Endodermal cell (in vitro differentiated cells): ENCODE measurements around the gene TRPV5. TPM values are rescaled to one million over a fixed set of nuclear protein-coding genes. Genes with fewer than 3 reads are reported as not detected.

ENCODE experiments used
- DNase-seq: peaks from one replicate; pipeline ENCODE4 v3.0.0-alpha.2; 2017
- H3K27ac ChIP-seq: 2 replicates; pipeline ENCODE4 v1.5.1; 2013; ENCODE audit warnings: mild to moderate bottlenecking, low read depth, low read length, moderate library complexity
- H3K27me3 ChIP-seq: 2 replicates; pipeline ENCODE4 v1.6.1; 2013; ENCODE audit warnings: mild to moderate bottlenecking, low read length, moderate library complexity; ENCODE audit not compliant: insufficient read depth, control insufficient read depth, poor library complexity, severe bottlenecking
- H3K36me3 ChIP-seq: 2 replicates; pipeline ENCODE4 v1.7.0; 2013; ENCODE audit warnings: mild to moderate bottlenecking, low read length, moderate library complexity; ENCODE audit not compliant: control insufficient read depth, insufficient read depth
- H3K4me1 ChIP-seq: one replicate; pipeline ENCODE4 v1.7.0; 2013; ENCODE audit warnings: low read length; ENCODE audit not compliant: control insufficient read depth, insufficient read depth
- H3K4me3 ChIP-seq: 2 replicates; pipeline ENCODE4 v1.5.1; 2013; ENCODE audit warnings: mild to moderate bottlenecking, low read length, moderate library complexity
- H3K9ac ChIP-seq: 2 replicates; pipeline ENCODE4 v1.6.1; 2013; ENCODE audit warnings: mild to moderate bottlenecking, low read length, moderate library complexity; ENCODE audit not compliant: poor library complexity, severe bottlenecking; ENCODE audit errors: extremely low read depth
- H3K9me3 ChIP-seq: 2 replicates; pipeline ENCODE4 v1.6.1; 2013; ENCODE audit warnings: mild to moderate bottlenecking, low read length, moderate library complexity; ENCODE audit not compliant: control insufficient read depth
- H3K27ac Mint-ChIP-seq: 2 replicates; pipeline ENCODE4 v1.8.0; 2020; ENCODE audit warnings: mixed read lengths
- H3K27me3 Mint-ChIP-seq: 2 replicates; pipeline ENCODE4 v1.8.0; 2021; ENCODE audit warnings: mild to moderate bottlenecking, mixed read lengths; ENCODE audit not compliant: insufficient read depth
- H3K36me3 Mint-ChIP-seq: 2 replicates; pipeline ENCODE4 v1.8.0; 2020; ENCODE audit warnings: low read depth, mixed read lengths
- H3K4me1 Mint-ChIP-seq: 2 replicates; pipeline ENCODE4 v1.8.0; 2020; ENCODE audit warnings: mixed read lengths
- H3K4me3 Mint-ChIP-seq: 2 replicates; pipeline ENCODE4 v1.8.0; 2020; ENCODE audit warnings: mild to moderate bottlenecking, moderate library complexity, mixed read lengths
- H3K9me3 Mint-ChIP-seq: 2 replicates; pipeline ENCODE4 v1.8.0; 2020; ENCODE audit warnings: mild to moderate bottlenecking, mixed read lengths
- CTCF ChIP-seq: fragments of 200-600 bp; sonication (generic); conservative IDR thresholded peaks from 2 replicates; pipeline ENCODE4 v1.5.0; 2021; ENCODE audit warnings: antibody characterized with exemption, mild to moderate bottlenecking
- WGBS, 2 experiments: methylation state at CpG; one replicate each; pipeline versions ENCODE4 v1.1.5 to v1.1.7; 2013; ENCODE audit warnings: missing lambda C conversion rate in 2 of 2, mixed read lengths in 1 of 2; ENCODE audit not compliant: insufficient coverage in 1 of 2, insufficient read length in 1 of 2; 5-methylcytosine and 5-hydroxymethylcytosine counted together
- total RNA-seq, 2 donors: library from RNA; stranded (reverse); fragmentation: NEBNext Ultra II Directional in 1 of 2; extraction: Animal tissue kit (Norgen Biotek cat#: 25700) in 1 of 2; gene quantifications; 2 replicates in 1 of 2; 3 replicates in 1 of 2; pipeline ENCODE4 v1.2.1, GENCODE V29; 2021

The TRPV5 gene
- total RNA-seq, 2 donors from 2014 or later: 0.15 to 0.22 TPM

GRCh38 chr7:142942746-142943145 is 9.2 kb upstream of the TRPV5 start:
- Histone ChIP-seq H3K36me3 (no peaks in the 10 kb centered on the region), H3K27ac (no peak overlapping the region), H3K9ac (no peak overlapping the region), H3K4me1 (no peaks in the 10 kb centered on the region), H3K4me3 (no peak overlapping the region), H3K9me3 (no peaks in the 10 kb centered on the region), H3K27me3 (no peaks in the 10 kb centered on the region)
- no peak overlapping the region for H3K27ac Mint-ChIP-seq
- H3K27me3 Mint-ChIP-seq: no peaks in the 10 kb centered on the region
- H3K4me1 Mint-ChIP-seq: no peaks in the 10 kb centered on the region
- no peak for TF ChIP-seq CTCF
- peaks cover 71% of the 10 kb centered on the region for H3K36me3 Mint-ChIP-seq
- no peak for DNase-seq
- 92 to 93% methylated on average over 3 to 6 of the region's 6 CpGs for WGBS, 2 experiments
- H3K9me3 Mint-ChIP-seq: no peaks in the 10 kb centered on the region
- H3K4me3 Mint-ChIP-seq: no peak overlapping the region

- Mint-ChIP-seq H3K4me1 (no peaks in the 10 kb centered on the region), H3K9me3 (no peaks in the 10 kb centered on the region), H3K27me3 (peaks cover under 1% of the 10 kb centered on the region), H3K27ac (no peak overlapping the region), H3K4me3 (no peak overlapping the region), H3K36me3 (peaks cover 59% of the 10 kb centered on the region)
- Histone ChIP-seq H3K27me3 (no peaks in the 10 kb centered on the region), H3K4me3 (no peak overlapping the region), H3K4me1 (no peaks in the 10 kb centered on the region), H3K36me3 (no peaks in the 10 kb centered on the region), H3K27ac (no peak overlapping the region), H3K9ac (no peak overlapping the region), H3K9me3 (no peaks in the 10 kb centered on the region)
- WGBS, 2 experiments: 96 to 100% methylated on average over 5 to 7 of the region's 7 CpGs
- no peak for DNase-seq
- no peak for TF ChIP-seq CTCF
Observed at GRCh38 chr7:142941541-142941940, 8.0 kb upstream of the TRPV5 start.

- H3K4me3 Mint-ChIP-seq: no peak overlapping the region
- no peak overlapping the region for H3K27ac ChIP-seq
- H3K9me3 Mint-ChIP-seq: no peaks in the 10 kb centered on the region
Observed at GRCh38 chr7:142940966-142941535, 7.5 kb upstream of the TRPV5 start.

More at GRCh38 chr7:142940966-142941535, 7.5 kb upstream of the TRPV5 start:
- H3K9me3 ChIP-seq: no peaks in the 10 kb centered on the region
- peaks cover 54% of the 10 kb centered on the region for H3K36me3 Mint-ChIP-seq
- no peaks in the 10 kb centered on the region for H3K4me1 ChIP-seq
- H3K27me3 ChIP-seq: no peaks in the 10 kb centered on the region
- DNase-seq: no peak
- H3K27me3 Mint-ChIP-seq: peaks cover 2% of the 10 kb centered on the region
- H3K4me1 Mint-ChIP-seq: no peaks in the 10 kb centered on the region
- no peaks in the 10 kb centered on the region for H3K36me3 ChIP-seq
- no peak for TF ChIP-seq CTCF
- no peak overlapping the region for H3K9ac ChIP-seq
- H3K27ac Mint-ChIP-seq: no peak overlapping the region
- 92 to 93% methylated on average over 5 to 10 of the region's 10 CpGs for WGBS, 2 experiments
- no peak overlapping the region for H3K4me3 ChIP-seq
